Fibroblast of lung (primary cell): ENCODE data around the gene SERPINB12.

Experiments used
- CTCF ChIP-seq, 2 donors: IDR thresholded peaks in 1 of 2; conservative IDR thresholded peaks in 1 of 2; 1 replicate in 1 of 2; 2 replicates in 1 of 2; pipeline ENCODE4 v1.5.1; 2011 to 2012; ENCODE audit warnings: low read length in 2 of 2, control low read depth in 1 of 2, inconsistent platforms in 1 of 2, low read depth in 1 of 2, mild to moderate bottlenecking in 1 of 2
- EZH2 ChIP-seq: IDR thresholded peaks from 2 replicates; pipeline ENCODE4 v1.5.1; 2012; ENCODE audit warnings: low read length, control low read depth, mild to moderate bottlenecking; ENCODE audit errors: missing control alignments

GRCh38 chr18:63606526-63606925, 64.4 kb downstream of the SERPINB12 start:
- TF ChIP-seq CTCF (conservative IDR thresholded peaks at IDR 0.05 in 1 of 2, IDR thresholded peaks at IDR 0.05 in 1 of 2; ENCODE audit: low read depth in 1 of 2, low read length in 2 of 2) (no peak), EZH2 (no peak)
